Neutrophil (primary cell): ENCODE results near the gene GSG1L.

Experiments used
- H3K27ac ChIP-seq: fragments of 200-600 bp; sonication (generic); 2 replicates; pipeline ENCODE4 v1.5.1; 2016; ENCODE audit warnings: mild to moderate bottlenecking, moderate library complexity
- H3K27me3 ChIP-seq: fragments of 200-600 bp; sonication (generic); 2 replicates; pipeline ENCODE4 v1.6.0; 2016; ENCODE audit warnings: mild to moderate bottlenecking
- H3K36me3 ChIP-seq: fragments of 200-600 bp; sonication (generic); 2 replicates; pipeline ENCODE4 v1.5.1; 2017
- H3K4me1 ChIP-seq, 2 experiments: fragments of 200-600 bp in 1 of 2; sonication (generic) in 1 of 2; 1 replicate in 1 of 2; 2 replicates in 1 of 2; pipeline versions ENCODE4 v1.5.1 to v1.6.1; 2013 to 2016; ENCODE audit warnings: low read depth in 1 of 2, low read length in 1 of 2, mild to moderate bottlenecking in 1 of 2, moderate library complexity in 1 of 2; ENCODE audit not compliant: control insufficient read depth in 1 of 2, insufficient read depth in 1 of 2
- H3K4me3 ChIP-seq, 2 experiments: fragments of 200-600 bp in 1 of 2; sonication (generic) in 1 of 2; 1 replicate in 1 of 2; 2 replicates in 1 of 2; pipeline ENCODE4 v1.5.1; 2013 to 2016; ENCODE audit warnings: low read depth in 1 of 2, low read length in 1 of 2, mild to moderate bottlenecking in 1 of 2, moderate library complexity in 1 of 2
- H3K9me3 ChIP-seq: fragments of 200-600 bp; sonication (generic); 2 replicates; pipeline ENCODE4 v1.5.1; 2016
- TF ChIP-seq, protein P1 (sequence below): fragments of 200-600 bp; sonication (generic); IDR thresholded peaks from 2 replicates; pipeline ENCODE4 v1.5.1; 2016; ENCODE audit warnings: antibody characterized with exemption

Gene GSG1L

DNA sequence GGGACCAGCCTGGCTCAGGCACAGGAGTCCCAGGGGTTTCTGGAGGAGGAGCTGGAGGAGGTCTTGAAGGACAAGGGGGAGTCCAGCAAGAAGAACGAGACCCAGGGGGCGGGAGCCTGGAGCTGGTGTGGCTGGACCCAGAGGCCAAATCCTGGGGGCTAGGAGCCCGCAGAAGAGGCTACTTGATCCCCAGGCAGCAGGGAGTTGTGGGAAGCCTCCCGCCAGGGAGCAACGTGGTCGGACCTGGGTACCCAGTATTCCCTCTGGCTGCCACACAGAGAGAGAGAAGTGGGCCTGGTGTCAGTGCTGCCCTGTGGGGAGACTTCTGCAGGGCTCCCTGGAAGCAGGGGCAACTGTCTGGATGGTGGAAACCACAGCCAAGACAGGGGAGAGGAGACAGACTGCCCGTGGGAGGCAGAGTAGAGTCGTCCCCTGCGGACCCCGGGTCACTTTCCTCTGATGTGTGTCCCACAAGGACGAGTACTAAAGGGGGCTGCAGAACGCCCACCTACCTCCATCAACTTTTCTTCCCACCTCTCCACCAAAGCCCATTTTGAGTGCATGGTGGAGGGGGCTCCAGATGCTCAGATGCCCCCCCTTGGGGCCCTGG is 160.4 kb downstream of the GSG1L start:
- H3K9me3 ChIP-seq: no peaks in the 10 kb centered on the region
- H3K36me3 ChIP-seq: no peaks in the 10 kb centered on the region
- peaks cover 4% of the 10 kb centered on the region for H3K27me3 ChIP-seq
- TF ChIP-seq, protein P1, sequence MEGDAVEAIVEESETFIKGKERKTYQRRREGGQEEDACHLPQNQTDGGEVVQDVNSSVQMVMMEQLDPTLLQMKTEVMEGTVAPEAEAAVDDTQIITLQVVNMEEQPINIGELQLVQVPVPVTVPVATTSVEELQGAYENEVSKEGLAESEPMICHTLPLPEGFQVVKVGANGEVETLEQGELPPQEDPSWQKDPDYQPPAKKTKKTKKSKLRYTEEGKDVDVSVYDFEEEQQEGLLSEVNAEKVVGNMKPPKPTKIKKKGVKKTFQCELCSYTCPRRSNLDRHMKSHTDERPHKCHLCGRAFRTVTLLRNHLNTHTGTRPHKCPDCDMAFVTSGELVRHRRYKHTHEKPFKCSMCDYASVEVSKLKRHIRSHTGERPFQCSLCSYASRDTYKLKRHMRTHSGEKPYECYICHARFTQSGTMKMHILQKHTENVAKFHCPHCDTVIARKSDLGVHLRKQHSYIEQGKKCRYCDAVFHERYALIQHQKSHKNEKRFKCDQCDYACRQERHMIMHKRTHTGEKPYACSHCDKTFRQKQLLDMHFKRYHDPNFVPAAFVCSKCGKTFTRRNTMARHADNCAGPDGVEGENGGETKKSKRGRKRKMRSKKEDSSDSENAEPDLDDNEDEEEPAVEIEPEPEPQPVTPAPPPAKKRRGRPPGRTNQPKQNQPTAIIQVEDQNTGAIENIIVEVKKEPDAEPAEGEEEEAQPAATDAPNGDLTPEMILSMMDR: no peak
- H3K4me1 ChIP-seq: no peaks in the 10 kb centered on the region
- H3K4me3 ChIP-seq: no peak overlapping the region
- H3K27ac ChIP-seq: no peak overlapping the region

DNA sequence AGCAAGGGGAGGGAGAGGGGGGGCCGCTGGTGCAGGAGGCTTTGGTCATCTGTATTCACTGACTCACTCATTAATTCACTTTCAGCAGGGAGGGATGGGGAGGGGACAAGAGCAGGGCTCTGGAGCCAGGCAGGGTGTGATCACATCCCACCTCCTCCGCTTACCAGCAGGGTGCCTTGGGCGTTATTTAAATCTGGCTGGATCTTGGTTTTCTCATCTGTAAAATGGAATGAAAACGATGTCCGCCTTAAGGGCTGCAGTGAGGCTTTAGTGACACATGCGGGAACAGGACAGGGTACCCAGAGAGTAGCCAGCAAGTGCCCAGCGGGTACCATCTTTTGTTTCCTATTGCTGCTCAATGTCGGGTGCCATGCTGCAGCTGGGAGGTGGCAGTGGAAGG is 161.0 kb downstream of the GSG1L start:
- Histone ChIP-seq H3K27me3 (peaks cover 4% of the 10 kb centered on the region), H3K4me3 (no peak overlapping the region), H3K9me3 (no peaks in the 10 kb centered on the region), H3K4me1 (no peaks in the 10 kb centered on the region), H3K27ac (no peak overlapping the region), H3K36me3 (no peaks in the 10 kb centered on the region)
- TF ChIP-seq, protein P1: no peak

DNA sequence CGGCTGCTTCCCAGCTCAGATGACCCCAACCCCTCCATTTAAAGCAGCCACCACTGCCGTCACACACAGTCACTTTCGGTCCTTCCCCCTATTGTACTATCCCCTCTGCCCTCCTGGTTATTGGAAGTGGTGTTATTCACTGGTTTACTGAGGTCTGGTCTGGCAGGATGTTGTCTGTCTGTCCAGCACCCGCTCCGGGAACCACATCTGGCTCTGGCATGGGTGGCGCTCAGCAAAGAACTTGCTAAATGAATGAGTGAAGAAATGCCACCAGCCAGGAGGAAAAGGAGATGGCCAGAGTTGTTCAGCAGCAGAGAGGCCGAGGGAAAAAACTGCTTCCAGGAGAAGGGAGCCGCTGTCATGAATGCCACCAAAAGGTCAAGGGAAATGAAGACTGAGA is 161.6 kb downstream of the GSG1L start:
- H3K36me3 ChIP-seq: no peaks in the 10 kb centered on the region
- no peak overlapping the region for H3K27ac ChIP-seq
- H3K4me1 ChIP-seq: no peaks in the 10 kb centered on the region
- TF ChIP-seq, protein P1: no peak
- no peak overlapping the region for H3K4me3 ChIP-seq
- peaks cover 4% of the 10 kb centered on the region for H3K27me3 ChIP-seq
- H3K9me3 ChIP-seq: no peaks in the 10 kb centered on the region

DNA sequence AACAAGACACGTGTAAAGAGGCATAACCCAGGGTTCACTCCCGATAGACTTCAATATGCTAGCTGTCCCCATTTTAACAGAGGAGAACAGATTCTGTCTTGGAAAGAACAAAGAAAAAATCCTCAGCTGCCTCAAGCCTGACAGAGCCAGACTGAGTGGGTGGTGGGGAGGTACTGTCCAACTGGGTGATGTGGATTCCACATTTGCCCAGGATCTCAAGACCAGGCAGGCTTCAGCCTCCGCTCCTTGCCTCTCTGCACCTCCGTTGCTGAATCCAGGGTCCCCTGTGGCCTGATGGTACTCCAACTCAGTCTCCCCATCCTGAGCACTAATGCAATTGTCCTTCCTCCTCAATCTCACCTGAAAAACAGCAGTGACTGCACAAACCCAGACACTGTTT is 163.8 kb downstream of the GSG1L start:
- no peaks in the 10 kb centered on the region for H3K36me3 ChIP-seq
- H3K27ac ChIP-seq: no peak overlapping the region
- H3K9me3 ChIP-seq: no peaks in the 10 kb centered on the region
- H3K4me3 ChIP-seq: no peak overlapping the region
- no peaks in the 10 kb centered on the region for H3K4me1 ChIP-seq
- TF ChIP-seq, protein P1: no peak
- peaks cover 4% of the 10 kb centered on the region for H3K27me3 ChIP-seq

DNA sequence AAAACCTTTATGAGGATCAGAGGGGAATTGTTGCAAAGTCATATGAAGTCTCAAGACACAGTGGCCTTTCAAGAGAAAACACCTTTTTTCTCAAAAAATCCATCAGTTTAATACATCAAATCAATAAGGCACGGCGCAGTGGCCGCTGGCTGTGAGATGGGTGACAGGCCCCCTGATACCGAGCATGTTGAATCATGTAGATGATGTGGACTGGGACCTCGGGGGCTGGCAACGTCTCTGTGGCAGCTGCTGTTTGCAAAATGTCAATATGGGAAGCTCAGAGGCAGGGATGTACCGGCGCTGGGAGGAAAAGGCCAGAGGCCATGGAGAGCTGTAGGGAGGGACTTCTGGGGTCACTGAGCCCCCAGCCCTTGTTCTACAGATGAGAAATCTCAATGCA is 169.1 kb downstream of the GSG1L start:
- peaks cover 46% of the 10 kb centered on the region for H3K27me3 ChIP-seq

More for the DNA sequence above, 169.1 kb downstream of the GSG1L start:
- TF ChIP-seq, protein P1: no peak
- H3K36me3 ChIP-seq: no peaks in the 10 kb centered on the region
- no peaks in the 10 kb centered on the region for H3K4me1 ChIP-seq
- H3K4me3 ChIP-seq: no peak overlapping the region
- H3K27ac ChIP-seq: no peak overlapping the region
- no peaks in the 10 kb centered on the region for H3K9me3 ChIP-seq
